ENCODE results near the gene USF3. TPM values are rescaled to one million over a fixed set of nuclear protein-coding genes. Genes with fewer than 3 reads are reported as not detected.
A peak's percentile ranks its signal among the peaks of the same experiment; 100 is the strongest.

Gene USF3
- polyA plus RNA-seq, 3 donors = 1.6 to 4.5 (median 3.3) TPM

- WGBS (ENCODE audit: insufficient coverage) = 100% methylated on average over 2 of the region's 2 CpGs
- Mint-ChIP-seq H3K4me3 (no peak overlapping the region), H3K27ac (no peak overlapping the region), H3K9me3 (peaks cover 0 to 5% (median 0%) of the 10 kb centered on the region in 7 donors), H3K36me3 (peaks cover 76 to 86% of the 10 kb centered on the region in 2 donors), H3K4me1 (peaks cover 2% of the 10 kb centered on the region), H3K27me3 (ENCODE audit: low read depth in 3 of 3) (no peaks in the 10 kb centered on the region)
- Histone ChIP-seq H3K9ac (ENCODE audit: insufficient read depth, low read length, poor library complexity, severe bottlenecking) (no peak overlapping the region), H3K27ac (ENCODE audit: low read depth in 1 of 2, low read length in 2 of 2) (no peak overlapping the region), H3K9me3 (replicated peaks in 1 of 2; ENCODE audit: control insufficient read depth in 1 of 2, insufficient read depth in 1 of 2, low read length in 2 of 2) (no peaks in the 10 kb centered on the region), H3K27me3 (ENCODE audit: control insufficient read depth in 2 of 2, insufficient read depth in 2 of 2, low read length in 2 of 2) (no peaks in the 10 kb centered on the region), H4K20me1 (ENCODE audit: insufficient read depth, low read length) (no peaks in the 10 kb centered on the region), H3K36me3 (replicated peaks in 1 of 2; ENCODE audit: control insufficient read depth in 1 of 2, insufficient read depth in 2 of 2, low read length in 2 of 2) (peaks cover 42 to 86% of the 10 kb centered on the region in 2 donors), H3K4me2 (replicated peaks; ENCODE audit: extremely low read depth, low read length, poor library complexity, severe bottlenecking) (no peak overlapping the region), H3K79me2 (ENCODE audit: insufficient read depth, low read length) (no peaks in the 10 kb centered on the region), H2AFZ (ENCODE audit: insufficient read depth, low read depth, low read length, poor library complexity, severe bottlenecking) (no peak overlapping the region), H3K4me3 (replicated peaks in 1 of 3; ENCODE audit: low read depth in 2 of 3, low read length in 3 of 3) (no peak overlapping the region), H3K4me1 (ENCODE audit: control insufficient read depth in 1 of 2, insufficient read depth in 2 of 2, low read length in 2 of 2) (no peaks in the 10 kb centered on the region)
- intact Hi-C loops (cut with micrococcal nuclease) = no loop called here
- no peak for DNase-seq
- TF ChIP-seq, protein P1, sequence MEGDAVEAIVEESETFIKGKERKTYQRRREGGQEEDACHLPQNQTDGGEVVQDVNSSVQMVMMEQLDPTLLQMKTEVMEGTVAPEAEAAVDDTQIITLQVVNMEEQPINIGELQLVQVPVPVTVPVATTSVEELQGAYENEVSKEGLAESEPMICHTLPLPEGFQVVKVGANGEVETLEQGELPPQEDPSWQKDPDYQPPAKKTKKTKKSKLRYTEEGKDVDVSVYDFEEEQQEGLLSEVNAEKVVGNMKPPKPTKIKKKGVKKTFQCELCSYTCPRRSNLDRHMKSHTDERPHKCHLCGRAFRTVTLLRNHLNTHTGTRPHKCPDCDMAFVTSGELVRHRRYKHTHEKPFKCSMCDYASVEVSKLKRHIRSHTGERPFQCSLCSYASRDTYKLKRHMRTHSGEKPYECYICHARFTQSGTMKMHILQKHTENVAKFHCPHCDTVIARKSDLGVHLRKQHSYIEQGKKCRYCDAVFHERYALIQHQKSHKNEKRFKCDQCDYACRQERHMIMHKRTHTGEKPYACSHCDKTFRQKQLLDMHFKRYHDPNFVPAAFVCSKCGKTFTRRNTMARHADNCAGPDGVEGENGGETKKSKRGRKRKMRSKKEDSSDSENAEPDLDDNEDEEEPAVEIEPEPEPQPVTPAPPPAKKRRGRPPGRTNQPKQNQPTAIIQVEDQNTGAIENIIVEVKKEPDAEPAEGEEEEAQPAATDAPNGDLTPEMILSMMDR (IDR thresholded peaks at IDR 0.05) = no peak
Observed at GRCh38 chr3:113660458-113660857, 36.0 kb downstream of the USF3 start.

DNA sequence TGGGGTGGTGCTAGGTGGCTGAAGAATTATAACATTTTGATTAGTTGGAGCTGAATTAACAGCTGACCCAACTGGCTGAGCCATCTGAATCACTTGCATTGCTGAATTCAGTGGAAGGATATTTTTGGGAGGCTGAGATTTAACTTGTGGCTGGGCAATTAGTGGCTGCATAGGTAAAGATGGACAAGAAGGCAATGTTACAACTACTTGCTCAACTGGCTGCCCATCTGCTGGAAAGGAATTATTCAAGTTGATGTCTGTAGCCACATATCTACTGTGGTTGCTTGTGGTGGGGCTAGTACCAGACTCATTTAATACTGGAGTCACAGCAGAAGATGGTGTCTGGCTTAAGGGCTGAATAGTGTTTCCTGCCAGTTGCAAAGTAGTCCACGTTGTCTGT, 36.4 kb downstream of the USF3 start:
- Histone ChIP-seq H3K27ac (ENCODE audit: low read depth in 1 of 2, low read length in 2 of 2) (no peak overlapping the region), H2AFZ (ENCODE audit: insufficient read depth, low read depth, low read length, poor library complexity, severe bottlenecking) (no peak overlapping the region), H3K9me3 (replicated peaks in 1 of 2; ENCODE audit: control insufficient read depth in 1 of 2, insufficient read depth in 1 of 2, low read length in 2 of 2) (no peaks in the 10 kb centered on the region), H3K4me3 (replicated peaks in 1 of 3; ENCODE audit: low read depth in 2 of 3, low read length in 3 of 3) (no peak overlapping the region), H3K36me3 (replicated peaks in 1 of 2; ENCODE audit: control insufficient read depth in 1 of 2, insufficient read depth in 2 of 2, low read length in 2 of 2) (peaks cover 40 to 83% of the 10 kb centered on the region in 2 donors), H4K20me1 (ENCODE audit: insufficient read depth, low read length) (no peaks in the 10 kb centered on the region), H3K4me1 (ENCODE audit: control insufficient read depth in 1 of 2, insufficient read depth in 2 of 2, low read length in 2 of 2) (no peaks in the 10 kb centered on the region), H3K27me3 (ENCODE audit: control insufficient read depth in 2 of 2, insufficient read depth in 2 of 2, low read length in 2 of 2) (no peaks in the 10 kb centered on the region), H3K9ac (ENCODE audit: insufficient read depth, low read length, poor library complexity, severe bottlenecking) (no peak overlapping the region), H3K79me2 (ENCODE audit: insufficient read depth, low read length) (no peaks in the 10 kb centered on the region), H3K4me2 (replicated peaks; ENCODE audit: extremely low read depth, low read length, poor library complexity, severe bottlenecking) (no peak overlapping the region)
- intact Hi-C loops (cut with micrococcal nuclease) = no loop called here
- peaks cover 1% of the 10 kb centered on the region for H3K4me1 Mint-ChIP-seq
- WGBS (ENCODE audit: insufficient coverage) = 100% methylated on average over 1 of the region's 1 CpG
- DNase-seq = no peak
- H3K27ac Mint-ChIP-seq = peak overlapping the region in 2 of 7 donors; percentile 2 to 22
- no peak overlapping the region for H3K4me3 Mint-ChIP-seq
- peaks cover 0 to 5% (median 0%) of the 10 kb centered on the region in 7 donors for H3K9me3 Mint-ChIP-seq
- H3K36me3 Mint-ChIP-seq = peaks cover 71 to 83% of the 10 kb centered on the region in 2 donors
- TF ChIP-seq, protein P1 (IDR thresholded peaks at IDR 0.05) = no peak
- H3K27me3 Mint-ChIP-seq (ENCODE audit: low read depth in 3 of 3) = no peaks in the 10 kb centered on the region
